ENCODE measurements around the gene ST6GALNAC3.

The ST6GALNAC3 gene

GRCh38 chr1:76554283-76554682, 479.7 kb downstream of the ST6GALNAC3 start:
- H3K36me3 ChIP-seq (replicated peaks; ENCODE audit: low read depth, low read length), result no peaks in the 10 kb centered on the region
- no peak overlapping the region for H2AFZ ChIP-seq (ENCODE audit: low read depth, low read length)
- H3K79me2 ChIP-seq (ENCODE audit: low read length), result no peaks in the 10 kb centered on the region
- TF ChIP-seq EZH2phosphoT487 (IDR thresholded peaks at IDR 0.05; ENCODE audit: low read depth) (no peak), CTCF (IDR thresholded peaks at IDR 0.05; ENCODE audit: low read depth, low read length) (no peak)
- H3K9me3 ChIP-seq (ENCODE audit: insufficient read depth, low read length), result no peaks in the 10 kb centered on the region
- no peaks in the 10 kb centered on the region for H4K20me1 ChIP-seq (ENCODE audit: insufficient read depth, low read length)
- H3K27ac ChIP-seq (ENCODE audit: low read length), result no peak overlapping the region
- H3K9ac ChIP-seq (ENCODE audit: low read length), result no peak overlapping the region
- H3K27me3 ChIP-seq (ENCODE audit: low read depth, low read length), result no peaks in the 10 kb centered on the region
- H3K4me2 ChIP-seq (ENCODE audit: low read length), result no peak overlapping the region
- H3K4me1 ChIP-seq (ENCODE audit: low read length), result no peaks in the 10 kb centered on the region
- H3K4me3 ChIP-seq (ENCODE audit: low read length), result no peak overlapping the region

GRCh38 chr1:76562292-76562691, 487.7 kb downstream of the ST6GALNAC3 start:
- TF ChIP-seq EZH2phosphoT487 (IDR thresholded peaks at IDR 0.05; ENCODE audit: low read depth) (no peak), CTCF (IDR thresholded peaks at IDR 0.05; ENCODE audit: low read depth, low read length) (no peak)
- Histone ChIP-seq H3K9me3 (ENCODE audit: insufficient read depth, low read length) (no peaks in the 10 kb centered on the region), H3K9ac (ENCODE audit: low read length) (no peak overlapping the region), H4K20me1 (ENCODE audit: insufficient read depth, low read length) (no peaks in the 10 kb centered on the region), H2AFZ (ENCODE audit: low read depth, low read length) (no peak overlapping the region), H3K79me2 (ENCODE audit: low read length) (no peaks in the 10 kb centered on the region), H3K36me3 (replicated peaks; ENCODE audit: low read depth, low read length) (no peaks in the 10 kb centered on the region), H3K27ac (ENCODE audit: low read length) (no peak overlapping the region), H3K4me3 (ENCODE audit: low read length) (no peak overlapping the region), H3K4me1 (ENCODE audit: low read length) (no peaks in the 10 kb centered on the region), H3K27me3 (ENCODE audit: low read depth, low read length) (no peaks in the 10 kb centered on the region), H3K4me2 (ENCODE audit: low read length) (no peak overlapping the region)

- H3K36me3 ChIP-seq (replicated peaks; ENCODE audit: low read depth, low read length), result no peaks in the 10 kb centered on the region
- no peak overlapping the region for H3K9ac ChIP-seq (ENCODE audit: low read length)
- H4K20me1 ChIP-seq (ENCODE audit: insufficient read depth, low read length), result no peaks in the 10 kb centered on the region
- H3K27me3 ChIP-seq (ENCODE audit: low read depth, low read length), result no peaks in the 10 kb centered on the region
- H3K27ac ChIP-seq (ENCODE audit: low read length), result no peak overlapping the region
- H3K79me2 ChIP-seq (ENCODE audit: low read length), result no peaks in the 10 kb centered on the region
- no peak overlapping the region for H3K4me3 ChIP-seq (ENCODE audit: low read length)
- no peaks in the 10 kb centered on the region for H3K9me3 ChIP-seq (ENCODE audit: insufficient read depth, low read length)
- no peak for TF ChIP-seq EZH2phosphoT487 (IDR thresholded peaks at IDR 0.05; ENCODE audit: low read depth)
- TF ChIP-seq CTCF (IDR thresholded peaks at IDR 0.05; ENCODE audit: low read depth, low read length), result no peak
- H3K4me1 ChIP-seq (ENCODE audit: low read length), result no peaks in the 10 kb centered on the region
- no peak overlapping the region for H2AFZ ChIP-seq (ENCODE audit: low read depth, low read length)
- H3K4me2 ChIP-seq (ENCODE audit: low read length), result no peak overlapping the region
Measured at GRCh38 chr1:76568573-76569238, 494.2 kb downstream of the ST6GALNAC3 start.

GRCh38 chr1:76571248-76571647, 496.7 kb downstream of the ST6GALNAC3 start:
- Histone ChIP-seq H2AFZ (ENCODE audit: low read depth, low read length) (no peak overlapping the region), H3K4me2 (ENCODE audit: low read length) (no peak overlapping the region), H3K27ac (ENCODE audit: low read length) (no peak overlapping the region), H3K9ac (ENCODE audit: low read length) (no peak overlapping the region), H3K79me2 (ENCODE audit: low read length) (no peaks in the 10 kb centered on the region), H3K27me3 (ENCODE audit: low read depth, low read length) (no peaks in the 10 kb centered on the region), H3K4me3 (ENCODE audit: low read length) (no peak overlapping the region), H3K36me3 (replicated peaks; ENCODE audit: low read depth, low read length) (no peaks in the 10 kb centered on the region), H3K9me3 (ENCODE audit: insufficient read depth, low read length) (no peaks in the 10 kb centered on the region), H3K4me1 (ENCODE audit: low read length) (no peaks in the 10 kb centered on the region), H4K20me1 (ENCODE audit: insufficient read depth, low read length) (no peaks in the 10 kb centered on the region)
- no peak for TF ChIP-seq CTCF (IDR thresholded peaks at IDR 0.05; ENCODE audit: low read depth, low read length)
- no peak for TF ChIP-seq EZH2phosphoT487 (IDR thresholded peaks at IDR 0.05; ENCODE audit: low read depth)
